ENCODE measurements around the gene SLC30A4. TPM values are rescaled to one million over a fixed set of nuclear protein-coding genes. Genes with fewer than 3 reads are reported as not detected.
"Not testable (repeated sequence)": the region's sequence is repeated elsewhere in the genome, so short reads cannot be mapped to it uniquely, and the experiment has no call there.

SLC30A4 gene
- total and polyA plus RNA-seq, 8 donors: 5.1 to 7.6 (median 6.9) TPM

DNA sequence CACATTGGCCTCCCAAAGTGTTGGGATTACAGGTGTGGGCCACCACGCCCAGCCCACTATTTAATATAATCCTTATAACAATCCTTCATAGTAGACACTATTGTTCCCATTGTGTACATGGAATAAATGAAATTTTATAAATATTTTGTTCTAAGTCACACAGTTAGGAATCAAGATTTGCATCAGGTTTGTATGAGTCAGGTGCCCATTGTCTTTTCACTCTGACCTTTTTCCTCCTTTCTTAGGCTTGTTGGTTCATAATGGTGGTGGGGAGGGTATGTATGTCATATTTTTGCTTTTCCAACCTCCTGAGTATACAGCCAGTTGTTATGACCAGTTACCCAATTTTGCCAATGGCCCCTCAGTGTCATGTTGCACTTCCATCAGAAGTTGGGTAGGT, 18.0 kb upstream of the SLC30A4 start:
- no peak overlapping the region for H3K4me3 ChIP-seq
- no peaks in the 10 kb centered on the region for H3K27me3 ChIP-seq
- ATAC-seq: no peak
- intact Hi-C loops (cut with DNase I): no loop called here
- no peak for TF ChIP-seq CTCF (IDR thresholded peaks at IDR 0.05)
- no peaks in the 10 kb centered on the region for H3K36me3 ChIP-seq
- DNase-seq: no peak
- no peak overlapping the region for H3K27ac ChIP-seq
- no peaks in the 10 kb centered on the region for H3K4me1 ChIP-seq
- no peaks in the 10 kb centered on the region for H3K9me3 ChIP-seq

DNA sequence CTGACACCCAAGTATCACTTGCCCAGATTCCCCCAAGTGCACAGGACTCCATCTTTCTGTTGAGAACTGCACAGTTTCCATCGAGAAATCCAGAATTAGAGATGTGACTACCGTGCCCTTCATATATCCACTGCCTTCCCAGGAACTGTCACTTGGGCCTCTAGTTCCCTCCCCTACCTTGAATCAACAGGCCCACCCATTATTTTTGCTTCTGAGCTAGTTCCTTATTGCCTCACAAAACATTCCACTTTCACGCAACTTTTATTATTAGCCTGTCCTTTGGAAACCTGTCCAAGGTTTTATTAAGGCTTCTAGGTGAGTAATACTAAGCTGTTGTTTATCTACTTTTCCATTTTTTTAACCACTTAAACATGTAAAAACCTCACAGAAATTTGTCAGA, 17.1 kb upstream of the SLC30A4 start:
- no peaks in the 10 kb centered on the region for H3K9me3 ChIP-seq
- intact Hi-C loops (cut with DNase I): no loop called here
- no peaks in the 10 kb centered on the region for H3K4me1 ChIP-seq
- ATAC-seq (no peak), DNase-seq (no peak)
- H3K27me3 ChIP-seq: no peaks in the 10 kb centered on the region
- no peak overlapping the region for H3K4me3 ChIP-seq
- no peaks in the 10 kb centered on the region for H3K36me3 ChIP-seq
- no peak overlapping the region for H3K27ac ChIP-seq
- TF ChIP-seq CTCF (IDR thresholded peaks at IDR 0.05): no peak

- no peak overlapping the region for H3K4me3 ChIP-seq
- H3K27ac ChIP-seq: no peak overlapping the region
- H3K4me1 ChIP-seq: no peaks in the 10 kb centered on the region
- no peaks in the 10 kb centered on the region for H3K27me3 ChIP-seq
- DNase-seq (no peak), ATAC-seq (no peak)
- TF ChIP-seq CTCF (IDR thresholded peaks at IDR 0.05): no peak
- no peaks in the 10 kb centered on the region for H3K9me3 ChIP-seq
- intact Hi-C loops (cut with DNase I): no loop called here
- H3K36me3 ChIP-seq: no peaks in the 10 kb centered on the region
Measured at GRCh38 chr15:45536934-45537333, 14.4 kb upstream of the SLC30A4 start.

DNA sequence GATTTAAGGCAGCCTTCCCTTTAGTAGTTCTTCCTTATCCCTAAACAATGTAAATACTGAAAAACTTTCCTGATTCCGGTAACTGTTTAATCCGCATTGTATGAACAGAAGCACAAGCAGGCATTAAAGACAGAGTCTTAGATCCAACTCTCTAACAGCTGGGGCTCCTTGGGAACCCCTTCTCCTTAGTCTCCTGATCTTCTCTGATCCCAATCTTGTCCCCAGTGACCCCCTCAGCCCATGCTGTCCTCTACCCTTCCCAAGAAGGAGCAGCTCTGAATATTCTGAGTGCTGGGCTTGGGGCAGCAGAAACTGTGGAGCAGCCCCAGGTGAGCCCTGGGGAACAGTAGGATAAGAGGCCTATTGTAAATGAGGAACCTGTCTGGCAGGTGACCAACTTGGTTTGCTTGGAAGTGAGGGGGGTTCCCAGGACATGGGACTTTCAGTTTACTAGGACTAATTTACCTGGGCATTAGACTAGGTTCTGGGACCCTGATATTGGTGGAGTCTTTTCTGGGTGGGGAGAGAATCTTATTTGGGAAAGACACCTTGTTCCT, 13.0 kb upstream of the SLC30A4 start:
- no peak for DNase-seq
- no peak for ATAC-seq
- Histone ChIP-seq H3K27ac (no peak overlapping the region), H3K36me3 (no peaks in the 10 kb centered on the region), H3K9me3 (no peaks in the 10 kb centered on the region), H3K4me1 (no peaks in the 10 kb centered on the region), H3K4me3 (no peak overlapping the region), H3K27me3 (no peaks in the 10 kb centered on the region)
- no peak for TF ChIP-seq CTCF (IDR thresholded peaks at IDR 0.05)
- intact Hi-C loops (cut with DNase I): no loop called here

- intact Hi-C loops (cut with DNase I): no loop called here
- Histone ChIP-seq H3K4me3 (no peak overlapping the region), H3K27me3 (no peaks in the 10 kb centered on the region), H3K9me3 (no peaks in the 10 kb centered on the region), H3K27ac (no peak overlapping the region), H3K4me1 (no peaks in the 10 kb centered on the region), H3K36me3 (no peaks in the 10 kb centered on the region)
- ATAC-seq: no peak
- TF ChIP-seq CTCF (IDR thresholded peaks at IDR 0.05): no peak
- DNase-seq: no peak
Measured at GRCh38 chr15:45534821-45535220, 12.3 kb upstream of the SLC30A4 start.

DNA sequence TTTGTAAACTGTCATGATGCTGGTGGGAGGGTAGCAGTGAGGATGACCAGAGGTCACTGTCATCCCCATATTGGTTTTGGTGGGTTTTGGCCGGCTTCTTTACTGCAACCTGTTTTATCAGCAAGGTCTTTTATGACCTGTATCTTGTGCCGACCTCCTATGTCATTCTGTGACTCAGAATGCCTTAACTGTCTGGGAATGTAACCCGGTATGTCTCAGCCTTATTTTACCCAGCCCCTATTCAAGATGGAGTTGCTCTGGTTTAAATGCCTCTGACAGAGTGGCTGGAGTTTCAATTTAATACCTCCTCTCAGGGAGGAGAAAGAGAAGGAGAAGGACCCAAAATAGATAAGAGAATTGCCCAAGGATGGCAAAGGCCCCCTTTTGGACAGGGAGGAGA, 10.3 kb upstream of the SLC30A4 start:
- H3K9me3 ChIP-seq; H3K27ac ChIP-seq; ATAC-seq; H3K36me3 ChIP-seq; intact Hi-C loops (cut with DNase I); H3K27me3 ChIP-seq; H3K4me3 ChIP-seq; DNase-seq; H3K4me1 ChIP-seq: not testable (repeated sequence)

All from left lung (tissue), 10 donors.